Measurements from ENCODE around the gene LRRC41.

DNA sequence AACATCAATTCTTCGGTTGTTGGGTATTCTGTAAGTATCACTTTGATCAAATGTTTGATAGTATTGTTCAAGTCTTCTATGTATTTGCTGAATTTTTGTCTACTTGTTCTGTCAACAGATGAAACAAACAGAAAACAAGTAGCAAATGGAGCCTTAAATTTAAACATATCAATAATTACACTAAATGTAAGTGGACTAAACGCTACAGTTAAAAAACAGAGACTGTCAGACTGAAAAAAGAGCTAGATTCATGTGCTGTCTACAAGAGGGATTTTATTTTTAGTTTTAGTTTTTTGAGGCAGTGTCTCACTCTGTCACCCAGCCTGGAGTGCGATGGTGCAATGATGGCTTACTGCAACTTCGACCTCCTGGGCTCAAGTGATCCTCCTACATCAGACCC, 66.5 kb downstream of the LRRC41 start:
- TF ChIP-seq, protein P1, sequence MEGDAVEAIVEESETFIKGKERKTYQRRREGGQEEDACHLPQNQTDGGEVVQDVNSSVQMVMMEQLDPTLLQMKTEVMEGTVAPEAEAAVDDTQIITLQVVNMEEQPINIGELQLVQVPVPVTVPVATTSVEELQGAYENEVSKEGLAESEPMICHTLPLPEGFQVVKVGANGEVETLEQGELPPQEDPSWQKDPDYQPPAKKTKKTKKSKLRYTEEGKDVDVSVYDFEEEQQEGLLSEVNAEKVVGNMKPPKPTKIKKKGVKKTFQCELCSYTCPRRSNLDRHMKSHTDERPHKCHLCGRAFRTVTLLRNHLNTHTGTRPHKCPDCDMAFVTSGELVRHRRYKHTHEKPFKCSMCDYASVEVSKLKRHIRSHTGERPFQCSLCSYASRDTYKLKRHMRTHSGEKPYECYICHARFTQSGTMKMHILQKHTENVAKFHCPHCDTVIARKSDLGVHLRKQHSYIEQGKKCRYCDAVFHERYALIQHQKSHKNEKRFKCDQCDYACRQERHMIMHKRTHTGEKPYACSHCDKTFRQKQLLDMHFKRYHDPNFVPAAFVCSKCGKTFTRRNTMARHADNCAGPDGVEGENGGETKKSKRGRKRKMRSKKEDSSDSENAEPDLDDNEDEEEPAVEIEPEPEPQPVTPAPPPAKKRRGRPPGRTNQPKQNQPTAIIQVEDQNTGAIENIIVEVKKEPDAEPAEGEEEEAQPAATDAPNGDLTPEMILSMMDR (IDR thresholded peaks at IDR 0.05; ENCODE audit: insufficient read depth, low read length, poor library complexity, severe bottlenecking) = no peak
- no peak for TF ChIP-seq EZH2phosphoT487 (conservative IDR thresholded peaks at IDR 0.05; ENCODE audit: low read length)
